HEK293 (cell line): ENCODE measurements around the gene KIAA1210.

ENCODE experiments used
- GLIS1 ChIP-seq: fragments of 450-650 bp; formaldehyde crosslinking; IDR thresholded peaks from 2 replicates; pipeline ENCODE4 v1.5.1; 2016; ENCODE audit warnings: missing biosample characterization, missing genetic modification characterization
- ZNF837 ChIP-seq: fragments of 450-650 bp; formaldehyde crosslinking; IDR thresholded peaks from 2 replicates; pipeline ENCODE4 v1.5.1; 2016; ENCODE audit warnings: missing biosample characterization, missing genetic modification characterization

DNA sequence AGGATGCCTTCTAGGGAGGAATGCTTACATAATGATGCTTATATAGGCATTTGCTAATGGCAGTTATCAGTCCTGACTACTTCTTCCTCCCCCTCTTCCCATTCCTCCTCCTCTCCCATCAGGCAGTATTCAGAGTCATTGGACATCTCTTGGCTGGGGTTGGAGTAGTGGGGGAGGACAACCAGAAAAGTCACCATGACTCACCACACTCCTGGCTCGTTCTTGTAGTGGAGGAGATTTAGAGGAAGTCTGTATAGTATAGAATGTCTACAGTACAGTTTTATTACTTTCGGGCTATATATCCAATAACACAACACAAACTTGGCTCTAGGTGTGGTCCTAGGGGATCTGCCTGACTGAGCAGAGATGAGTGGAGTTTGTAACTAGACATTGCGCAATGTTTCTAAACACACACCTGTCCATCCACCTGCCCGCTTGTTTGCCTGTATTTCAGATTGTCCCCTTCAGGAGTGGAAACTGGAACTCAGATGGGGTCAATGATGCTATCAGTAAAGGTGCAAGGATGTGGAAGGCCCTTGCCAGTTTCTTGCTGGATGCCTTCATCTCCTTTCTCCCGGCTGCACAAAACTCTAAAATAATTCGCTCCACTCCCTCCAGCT lies 27.9 kb upstream of the KIAA1210 start:
- TF ChIP-seq GLIS1 (tag by site-specific recombination): no peak
- TF ChIP-seq ZNF837 (tag by site-specific recombination): no peak
